CD4-positive, alpha-beta T cell (primary cell): ENCODE data around the gene HADHB. TPM values are rescaled to one million over a fixed set of nuclear protein-coding genes. Genes with fewer than 3 reads are reported as not detected.

Experiments used
- ATAC-seq: fragments of 200-7000 bp; cut with Tn5 transposase; one replicate; pipeline ENCODE4 v1.10.0; 2022; ENCODE audit warnings: mild to moderate bottlenecking; ENCODE audit not compliant: poor library complexity
- CTCF ChIA-PET: fragments of 350-600 bp; sonication (Branson Sonifier 250); formaldehyde crosslinking; loops from one replicate; lab custom pipeline; 2021; ENCODE audit warnings: antibody characterized with exemption, inconsistent platforms; lab: Charles Lee
- POLR2A ChIA-PET: fragments of 350-600 bp; sonication (Branson Sonifier 250); formaldehyde crosslinking; loops from one replicate; lab custom pipeline; 2021; ENCODE audit warnings: antibody characterized with exemption, inconsistent platforms; lab: Charles Lee
- DNase-seq, 14 experiments: peaks; one replicate each; pipeline ENCODE4 v3.0.0-alpha.2; 2013 to 2020; ENCODE audit warnings: mixed read lengths in 2 of 14
- H3K27ac ChIP-seq, 2 donors: one replicate each; pipeline versions ENCODE4 v1.5.1 to v1.7.0; 2013; ENCODE audit warnings: low read length in 2 of 2, low read depth in 1 of 2, mild to moderate bottlenecking in 1 of 2
- H3K27me3 ChIP-seq, 2 experiments: 1 replicate in 1 of 2; 2 replicates in 1 of 2; pipeline versions ENCODE4 v1.6.1 to v1.7.0; 2013; ENCODE audit warnings: low read length in 2 of 2, control low read depth in 1 of 2, mild to moderate bottlenecking in 1 of 2, moderate library complexity in 1 of 2; ENCODE audit not compliant: insufficient read depth in 2 of 2, control insufficient read depth in 1 of 2
- H3K36me3 ChIP-seq: one replicate; pipeline ENCODE4 v1.6.1; 2013; ENCODE audit warnings: low read length, control low read depth; ENCODE audit not compliant: insufficient read depth
- H3K4me1 ChIP-seq: one replicate; pipeline ENCODE4 v1.6.1; 2013; ENCODE audit warnings: low read length, control low read depth; ENCODE audit not compliant: insufficient read depth
- H3K4me3 ChIP-seq: one replicate; pipeline ENCODE4 v1.5.1; 2013; ENCODE audit warnings: mild to moderate bottlenecking, low read length, moderate library complexity
- H3K9me3 ChIP-seq, 2 experiments: 1 replicate in 1 of 2; 2 replicates in 1 of 2; pipeline versions ENCODE4 v1.6.1 to v1.7.0; 2013; ENCODE audit warnings: low read length in 2 of 2, mild to moderate bottlenecking in 2 of 2, control low read depth in 1 of 2, moderate library complexity in 1 of 2; ENCODE audit not compliant: control insufficient read depth in 1 of 2, insufficient read depth in 1 of 2
- H3K27ac Mint-ChIP-seq: one replicate; pipeline ENCODE4 v1.8.0; 2020; ENCODE audit warnings: mixed read lengths
- H3K27me3 Mint-ChIP-seq: one replicate; pipeline ENCODE4 v1.8.0; 2021; ENCODE audit warnings: mixed read lengths
- H3K36me3 Mint-ChIP-seq: one replicate; pipeline ENCODE4 v1.8.0; 2021; ENCODE audit warnings: low read depth, mixed read lengths
- H3K4me1 Mint-ChIP-seq: one replicate; pipeline ENCODE4 v1.8.0; 2021; ENCODE audit warnings: low read depth, mixed read lengths
- H3K4me3 Mint-ChIP-seq: one replicate; pipeline ENCODE4 v1.8.0; 2020; ENCODE audit warnings: mild to moderate bottlenecking, mixed read lengths
- H3K9me3 Mint-ChIP-seq: one replicate; pipeline ENCODE4 v1.8.0; 2020; ENCODE audit warnings: mixed read lengths
- intact Hi-C, 2 experiments: fragments of 100-400 bp; cut with DNase I in 1 of 2; cut with micrococcal nuclease in 1 of 2; formaldehyde crosslinking; loops; one replicate each; pipeline versions ENCODE4 v1.15.1 to v1.9.0; 2023 to 2025; cut with DNase I, micrococcal nuclease
- total RNA-seq, 174 experiments: library from RNA in 2 of 174; stranded (reverse) in 2 of 174; gene quantifications; one replicate each; pipeline ENCODE4 v1.2.3 and lab custom pipeline; 2021 to 2026
- TF ChIP-seq, protein P1 (sequence below): fragments of 200-600 bp; IDR thresholded peaks from one replicate; pipeline ENCODE4 v1.8.0; 2022; ENCODE audit warnings: antibody characterized with exemption, mild to moderate bottlenecking

HADHB gene
- total RNA-seq, 2 experiments from 2014 or later = 25.2 to 30.3 TPM

DNA sequence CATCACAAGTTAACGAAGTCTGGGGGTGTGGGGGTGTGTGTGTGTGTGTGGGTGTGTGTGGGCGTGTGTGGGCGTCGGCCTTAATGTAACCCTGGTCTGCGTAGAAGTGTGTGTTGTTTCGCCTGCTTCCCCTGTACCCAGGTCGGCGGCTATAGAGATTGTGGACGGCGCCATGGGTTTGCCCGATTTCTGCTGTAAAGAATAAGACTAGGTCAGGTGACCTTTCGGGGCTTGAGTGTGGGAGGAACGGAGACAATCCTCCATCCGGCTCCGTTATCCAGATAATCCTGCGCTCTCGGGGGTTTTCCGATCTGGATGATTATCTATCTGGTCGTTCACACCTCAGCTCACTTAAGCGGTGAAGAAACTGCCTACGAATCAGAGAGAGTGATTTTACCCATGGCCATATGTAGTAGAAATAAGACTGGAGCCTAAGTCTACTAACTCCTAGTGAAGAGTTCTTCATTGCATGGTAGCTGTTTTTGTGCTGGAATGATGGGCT lies 543 bp downstream of the HADHB start:
- Histone ChIP-seq H3K4me1 (peaks cover 33% of the 10 kb centered on the region), H3K27me3 (no peaks in the 10 kb centered on the region), H3K9me3 (no peaks in the 10 kb centered on the region), H3K36me3 (no peaks in the 10 kb centered on the region), H3K4me3 (peak overlapping the region; percentile 96), H3K27ac (peak overlapping the region; percentile 95 to 98)
- TF ChIP-seq, protein P1, sequence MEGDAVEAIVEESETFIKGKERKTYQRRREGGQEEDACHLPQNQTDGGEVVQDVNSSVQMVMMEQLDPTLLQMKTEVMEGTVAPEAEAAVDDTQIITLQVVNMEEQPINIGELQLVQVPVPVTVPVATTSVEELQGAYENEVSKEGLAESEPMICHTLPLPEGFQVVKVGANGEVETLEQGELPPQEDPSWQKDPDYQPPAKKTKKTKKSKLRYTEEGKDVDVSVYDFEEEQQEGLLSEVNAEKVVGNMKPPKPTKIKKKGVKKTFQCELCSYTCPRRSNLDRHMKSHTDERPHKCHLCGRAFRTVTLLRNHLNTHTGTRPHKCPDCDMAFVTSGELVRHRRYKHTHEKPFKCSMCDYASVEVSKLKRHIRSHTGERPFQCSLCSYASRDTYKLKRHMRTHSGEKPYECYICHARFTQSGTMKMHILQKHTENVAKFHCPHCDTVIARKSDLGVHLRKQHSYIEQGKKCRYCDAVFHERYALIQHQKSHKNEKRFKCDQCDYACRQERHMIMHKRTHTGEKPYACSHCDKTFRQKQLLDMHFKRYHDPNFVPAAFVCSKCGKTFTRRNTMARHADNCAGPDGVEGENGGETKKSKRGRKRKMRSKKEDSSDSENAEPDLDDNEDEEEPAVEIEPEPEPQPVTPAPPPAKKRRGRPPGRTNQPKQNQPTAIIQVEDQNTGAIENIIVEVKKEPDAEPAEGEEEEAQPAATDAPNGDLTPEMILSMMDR = no peak
- ATAC-seq = peak; percentile 53
- intact Hi-C loops = loop anchor here (2.0 to 5.0 kb wide), 5 partner anchors 54 to 573 kb away; partner anchors contain the start of genes ADGRF3 (in 1 of the 2), DTNB (in 1 of the 2) and SELENOI (in 1 of the 2)
- Mint-ChIP-seq H3K9me3 (no peaks in the 10 kb centered on the region), H3K36me3 (peaks cover 34% of the 10 kb centered on the region), H3K27ac (peak overlapping the region; percentile 97), H3K4me3 (peak overlapping the region; percentile 100), H3K27me3 (no peaks in the 10 kb centered on the region), H3K4me1 (peaks cover 74% of the 10 kb centered on the region)
- ChIA-PET CTCF (interaction anchor here (1.0 to 1.2 kb wide), 2 partner anchors 27 to 61 kb away, joined by 4 read pairs; no protein-coding TSS in a partner anchor), POLR2A (interaction anchor here (1.1 to 3.8 kb wide), 4 partner anchors 13 to 101 kb away, joined by 3 to 46 read pairs (median 29); partner anchors contain the start of genes ADGRF3 and SELENOI)
- peak; percentile 18 to 77 (median 38) for DNase-seq

DNA sequence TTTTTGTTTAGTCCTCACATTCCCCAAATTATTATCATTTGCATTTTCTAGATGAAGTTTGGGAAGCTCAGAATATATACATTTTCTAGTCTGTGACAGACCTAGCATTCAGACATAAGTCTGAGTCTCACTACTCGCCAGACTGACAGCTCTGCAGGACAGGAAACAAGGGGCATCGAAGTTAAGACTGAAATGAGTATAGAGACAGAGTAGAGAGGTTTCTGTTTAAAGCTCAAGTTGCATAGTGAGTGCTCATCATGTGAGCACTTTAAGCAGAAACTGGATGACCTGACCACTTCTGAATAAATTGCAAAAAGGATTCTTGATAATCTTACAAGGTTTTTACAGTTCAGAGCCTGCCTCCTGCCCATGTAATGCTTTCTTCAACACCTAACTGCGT lies 1.1 kb downstream of the HADHB start:
- DNase-seq (peak in 2 of 14 experiments; percentile 6 to 10), ATAC-seq (no peak)
- peaks cover 69% of the 10 kb centered on the region for H3K4me1 Mint-ChIP-seq
- POLR2A ChIA-PET = interaction anchor here (1.1 to 3.8 kb wide), 4 partner anchors 12 to 100 kb away, joined by 3 to 46 read pairs (median 29); partner anchors contain the start of genes ADGRF3 and SELENOI
- TF ChIP-seq, protein P1 = no peak
- H3K27me3 Mint-ChIP-seq = no peaks in the 10 kb centered on the region
- H3K36me3 Mint-ChIP-seq = peaks cover 29% of the 10 kb centered on the region
- peak overlapping the region; percentile 96 for H3K4me3 ChIP-seq
- H3K27me3 ChIP-seq = no peaks in the 10 kb centered on the region
- peaks cover 33% of the 10 kb centered on the region for H3K4me1 ChIP-seq
- no peaks in the 10 kb centered on the region for H3K9me3 Mint-ChIP-seq
- H3K27ac Mint-ChIP-seq = peak overlapping the region; percentile 97
- H3K9me3 ChIP-seq = no peaks in the 10 kb centered on the region
- H3K27ac ChIP-seq = peak overlapping the region in 1 of 2 donors; percentile 95
- CTCF ChIA-PET = interaction anchor here (1.2 kb wide), 1 partner anchor 61 kb away, joined by 4 read pairs; no protein-coding TSS in a partner anchor
- intact Hi-C loops = loop anchor here (2.0 to 5.0 kb wide), 5 partner anchors 53 to 574 kb away; partner anchors contain the start of genes ADGRF3 (in 1 of the 2), DTNB (in 1 of the 2) and SELENOI (in 1 of the 2)
- H3K4me3 Mint-ChIP-seq = peak overlapping the region; percentile 100
- no peaks in the 10 kb centered on the region for H3K36me3 ChIP-seq

DNA sequence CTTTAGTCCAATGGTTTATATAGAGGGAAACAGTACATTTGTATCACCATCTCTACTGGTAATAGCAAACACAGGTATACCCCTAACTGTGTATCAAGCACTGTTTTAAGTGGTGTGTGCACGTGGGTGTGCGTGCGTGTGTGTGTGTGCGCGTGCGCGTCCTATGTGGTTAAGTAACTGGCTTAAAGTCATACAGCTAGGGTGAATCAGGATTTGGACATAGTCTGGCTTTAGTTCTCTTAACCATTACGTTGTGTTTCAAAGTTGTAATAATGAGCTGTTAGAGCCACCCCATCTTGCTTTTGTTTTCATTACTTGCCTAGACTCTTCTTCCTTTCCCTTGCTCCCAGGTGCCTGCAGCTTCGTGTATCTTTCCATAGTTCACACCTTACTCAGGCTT lies 2.1 kb downstream of the HADHB start:
- H3K4me3 ChIP-seq = no peak overlapping the region
- Mint-ChIP-seq H3K4me1 (peaks cover 65% of the 10 kb centered on the region), H3K27me3 (no peaks in the 10 kb centered on the region), H3K9me3 (no peaks in the 10 kb centered on the region), H3K4me3 (peak overlapping the region; percentile 44), H3K27ac (peak overlapping the region; percentile 23), H3K36me3 (peaks cover 27% of the 10 kb centered on the region)
- TF ChIP-seq, protein P1 = no peak
- no peaks in the 10 kb centered on the region for H3K27me3 ChIP-seq
- no peak overlapping the region for H3K27ac ChIP-seq
- ChIA-PET CTCF (interaction anchor here (1.8 kb wide), 1 partner anchor 62 kb away, joined by 6 read pairs; no protein-coding TSS in a partner anchor), POLR2A (interaction anchor here (1.1 kb wide), 1 partner anchor 99 kb away, joined by 3 read pairs; the partner anchor contains the start of gene SELENOI)
- intact Hi-C loops = loop anchor here in 1 of 2 experiments (5.0 kb wide), 1 partner anchor 575 kb away; the partner anchor contains the start of gene DTNB
- DNase-seq (peak in 7 of 14 experiments; percentile 6 to 54 (median 20)), ATAC-seq (no peak)
- H3K36me3 ChIP-seq = no peaks in the 10 kb centered on the region
- H3K4me1 ChIP-seq = peaks cover 32% of the 10 kb centered on the region
- H3K9me3 ChIP-seq = no peaks in the 10 kb centered on the region
